CD4-positive, alpha-beta T cell treated with Interleukin-12 subunit alpha and Interleukin-12 subunit beta, for 1 hour (primary cell): Measurements from ENCODE around the gene AZIN2.

Experiments
- DNase-seq: peaks from one replicate; pipeline ENCODE4 v3.0.0-alpha.2; 2020

The AZIN2 gene

DNA sequence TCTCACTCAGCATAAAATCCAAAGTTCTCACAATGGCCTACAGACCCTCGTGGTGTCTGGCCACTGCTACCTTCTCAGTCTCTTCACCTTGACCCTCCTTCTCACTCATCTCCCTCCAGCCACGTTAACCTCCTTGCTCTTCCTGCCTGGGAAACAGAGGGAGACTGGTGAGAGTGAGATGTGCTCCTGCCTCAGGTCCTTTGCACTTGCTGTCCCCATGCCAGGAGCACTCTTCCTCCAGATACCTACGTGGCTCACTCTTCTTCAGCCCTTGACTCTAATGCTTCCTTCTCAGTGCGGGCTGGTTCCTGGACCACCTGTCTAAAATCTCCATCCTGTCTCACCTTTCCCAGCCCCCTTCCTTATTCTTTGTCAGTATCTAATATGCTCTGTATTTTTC is 76.2 kb downstream of the AZIN2 start:
- no peak for DNase-seq

DNA sequence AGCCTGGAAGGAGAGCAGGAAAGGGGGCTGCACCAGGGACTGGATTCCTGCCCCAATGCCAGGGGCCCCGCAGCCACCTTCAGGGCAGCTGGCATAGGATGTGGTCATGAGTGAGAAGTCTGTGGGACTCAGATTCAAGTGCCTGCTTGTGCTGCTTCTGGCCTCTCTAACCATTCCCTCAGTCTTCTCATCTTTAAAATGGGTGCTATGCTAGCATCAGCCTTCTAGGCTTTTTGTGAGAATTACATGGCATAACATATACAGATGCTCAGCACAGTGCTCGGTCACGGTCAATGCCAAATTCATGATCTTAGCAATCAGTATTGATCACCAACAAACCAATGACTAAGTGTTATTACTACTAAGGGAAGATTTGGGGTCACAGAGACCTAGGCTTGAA is 77.4 kb downstream of the AZIN2 start:
- DNase-seq, result no peak

- DNase-seq, result no peak
These were observed 78.6 kb downstream of the AZIN2 start for GRCh38 chr1:33159577-33159976.

- no peak for DNase-seq
These were observed 80.2 kb downstream of the AZIN2 start for GRCh38 chr1:33161061-33161681.

DNA sequence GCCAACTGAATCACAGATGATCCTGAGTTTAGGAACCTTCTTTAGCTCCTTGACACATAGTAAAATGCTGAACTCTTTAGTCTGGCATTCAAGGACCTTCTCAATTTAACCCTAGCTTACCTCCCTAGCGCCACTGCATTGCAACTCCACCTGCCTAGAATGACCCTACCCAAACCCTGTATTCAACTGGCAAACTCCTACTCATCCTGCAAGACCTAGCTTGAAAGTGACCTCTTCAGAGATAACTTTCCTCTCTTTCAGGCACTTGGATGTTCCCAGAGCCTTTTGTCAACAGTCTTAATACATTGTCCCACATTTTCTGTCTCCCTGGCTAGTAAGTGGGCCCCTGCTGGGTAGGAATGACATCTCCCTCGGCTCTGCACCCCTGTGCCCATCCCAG is 81.2 kb downstream of the AZIN2 start:
- DNase-seq, result no peak

DNA sequence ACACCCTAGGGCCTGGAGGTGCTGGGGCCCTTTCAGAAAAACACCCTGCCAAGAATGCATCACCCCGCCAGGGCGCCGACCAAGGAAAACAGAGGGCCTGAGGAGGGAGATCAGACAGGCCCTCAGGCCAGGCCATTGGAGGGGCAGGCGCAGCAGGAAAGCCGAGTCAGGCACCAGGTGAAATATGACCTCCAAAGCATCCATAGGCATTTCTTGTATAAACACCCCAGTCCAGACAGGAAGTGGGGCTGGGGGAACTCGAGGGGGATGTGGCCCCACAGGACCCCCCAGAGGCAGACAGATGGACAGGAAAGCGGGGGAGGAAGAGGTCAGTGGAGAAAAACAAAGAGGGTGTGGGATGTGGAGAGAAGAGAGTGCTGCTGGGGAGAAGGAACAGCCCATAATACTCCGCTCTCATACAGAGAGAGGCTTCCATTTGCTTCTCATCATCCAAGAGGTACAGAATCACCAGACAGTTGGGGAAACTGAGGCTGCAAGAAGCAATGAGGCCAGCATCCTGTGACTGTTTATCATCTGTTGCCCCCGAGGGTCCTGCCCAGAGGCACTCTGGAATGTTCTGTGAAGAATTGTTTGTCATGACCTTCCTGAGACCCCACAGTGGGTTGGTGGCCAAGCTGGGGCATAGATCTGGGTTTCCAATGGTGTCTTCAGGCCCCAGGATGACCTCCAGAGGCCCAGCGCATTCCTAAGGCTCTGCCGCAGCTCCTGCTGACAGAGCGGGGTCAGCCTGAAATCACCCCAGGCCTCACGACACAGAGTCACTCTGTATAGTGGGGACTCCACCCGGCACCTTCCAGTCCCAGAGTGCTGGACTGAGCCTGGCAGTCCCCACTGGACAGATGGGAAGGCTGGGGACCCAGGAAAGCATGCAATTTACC is 82.9 kb downstream of the AZIN2 start:
- no peak for DNase-seq

DNA sequence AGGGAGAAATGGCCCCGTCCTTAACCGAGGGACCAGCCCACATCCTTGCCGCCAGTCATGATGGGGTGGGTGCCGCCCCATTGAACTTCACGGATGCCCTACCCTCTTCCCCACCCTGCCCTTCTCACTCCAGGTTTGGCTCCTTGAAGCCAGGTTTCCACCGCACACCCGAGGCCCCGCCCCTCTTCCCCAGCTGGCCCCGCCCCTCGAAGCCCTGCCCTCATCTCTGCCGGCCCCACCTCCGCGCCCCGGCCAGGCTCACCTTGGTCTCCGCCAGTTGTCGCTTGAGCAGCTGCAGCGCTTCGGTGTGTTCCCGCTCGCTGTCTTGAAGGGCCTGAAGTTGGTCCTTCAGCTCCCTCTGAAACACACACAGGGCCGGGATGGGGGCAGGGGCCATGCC is 84.3 kb downstream of the AZIN2 start:
- DNase-seq, result no peak

GRCh38 chr1:33165809-33166208 is 84.9 kb downstream of the AZIN2 start:
- no peak for DNase-seq

DNA sequence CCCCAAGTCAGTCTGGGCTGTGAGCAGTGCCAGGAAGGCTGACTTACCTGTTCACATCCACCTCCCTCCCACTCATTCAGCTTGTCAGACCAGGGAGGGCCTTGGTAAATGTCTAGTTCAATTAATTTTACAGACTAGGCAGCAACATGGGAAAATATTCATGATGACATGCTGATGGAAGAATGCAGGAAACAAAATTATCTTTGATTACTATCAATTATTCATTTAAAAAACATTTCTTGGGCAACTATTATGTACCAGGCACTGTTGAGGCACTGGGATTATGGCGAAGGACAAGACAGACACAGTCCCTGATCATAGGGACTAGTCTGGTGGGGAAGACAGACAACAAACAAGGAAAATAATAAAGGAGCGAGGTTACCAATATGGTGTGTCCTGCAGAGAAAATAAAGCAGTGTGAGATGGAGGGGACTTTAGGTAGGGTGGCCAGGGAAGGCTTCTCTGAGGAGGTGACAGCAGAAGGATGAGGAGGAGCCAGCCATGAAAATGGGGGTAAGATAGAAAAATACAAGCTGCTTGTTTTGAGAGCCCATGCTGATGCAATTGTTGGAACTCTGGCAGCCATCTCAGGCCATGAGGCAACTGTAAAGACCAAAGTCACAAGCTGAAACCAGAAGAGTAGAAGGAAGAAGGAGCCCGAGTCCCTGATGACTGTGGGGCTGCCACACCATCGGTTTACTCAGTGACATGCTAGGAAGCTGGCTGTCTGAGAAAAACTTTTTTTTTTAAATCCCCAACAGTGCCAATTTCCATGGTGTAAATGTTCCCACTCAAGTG is 86.9 kb downstream of the AZIN2 start:
- DNase-seq, result no peak

DNA sequence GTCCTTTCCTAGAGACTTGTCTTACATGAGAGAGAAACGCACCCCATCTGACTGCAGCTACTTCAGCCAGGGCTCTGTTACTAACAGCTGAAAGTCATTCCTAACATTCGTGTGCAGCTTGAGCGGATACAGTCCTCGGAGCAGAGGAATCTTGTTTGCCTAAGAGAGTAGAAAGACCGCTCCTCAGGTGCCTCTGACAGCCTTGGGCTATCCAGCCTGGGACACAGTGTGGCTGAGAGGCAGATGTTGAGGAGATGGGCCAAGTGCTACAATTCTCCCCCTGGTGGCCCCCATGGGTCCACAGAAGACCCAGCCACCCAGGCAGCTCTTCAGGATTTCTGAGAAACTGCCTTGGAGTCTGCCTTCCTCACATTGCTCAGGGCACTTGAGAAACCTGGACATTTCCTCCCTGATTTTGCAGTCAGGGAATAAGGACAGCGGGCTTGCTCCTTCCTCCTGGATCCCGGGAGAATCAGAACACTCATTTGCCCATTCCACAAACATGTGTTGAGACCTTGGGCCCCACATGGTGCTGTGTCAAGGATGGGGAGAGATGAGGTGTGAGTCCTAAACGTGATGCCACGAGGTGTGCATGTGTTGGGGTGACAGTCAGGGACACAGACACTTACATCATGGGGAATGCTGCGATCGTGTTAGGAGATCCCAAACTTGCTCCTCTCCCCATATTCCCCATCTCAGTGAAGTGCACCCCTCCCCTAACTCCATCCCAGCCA is 87.8 kb downstream of the AZIN2 start:
- DNase-seq, result no peak

GRCh38 chr1:33169290-33170055 is 88.5 kb downstream of the AZIN2 start:
- no peak for DNase-seq
